ENCODE data around the gene DDX52.

DNA sequence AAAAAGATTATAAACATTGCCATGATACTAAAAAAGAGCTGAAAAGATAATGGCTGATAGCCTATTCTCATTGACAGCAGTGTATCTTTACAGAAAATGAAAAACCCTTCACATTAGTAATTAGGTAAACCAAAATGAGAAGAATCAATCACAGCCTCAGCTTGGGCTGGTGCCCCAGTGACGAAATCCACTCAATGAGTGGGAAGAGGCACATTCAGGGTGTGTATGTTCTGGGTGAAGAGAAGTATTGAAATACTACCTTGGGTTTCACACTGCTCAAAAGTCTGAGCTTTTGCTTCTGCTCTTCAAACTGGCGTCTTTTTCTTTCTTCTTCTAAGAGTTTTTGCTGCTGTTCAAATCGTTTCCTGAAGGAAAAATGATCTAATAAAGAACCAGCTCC, 58.2 kb downstream of the DDX52 start:
- TF ChIP-seq EZH2 (IDR thresholded peaks at IDR 0.05; ENCODE audit: low read depth, unreplicated experiment) (no peak), ZNF331 (CRISPR knock-in tag; IDR thresholded peaks at IDR 0.05; ENCODE audit: low read depth) (no peak), CREB1 (CRISPR knock-in tag; IDR thresholded peaks at IDR 0.05; ENCODE audit: low read depth) (no peak), EZH2phosphoT487 (IDR thresholded peaks at IDR 0.05; ENCODE audit: unreplicated experiment) (no peak), POLR2AphosphoS5 (IDR thresholded peaks at IDR 0.05; ENCODE audit: low read depth) (no peak), ZNF114 (CRISPR knock-in tag; IDR thresholded peaks at IDR 0.05) (no peak)
- TF ChIP-seq, protein P1, sequence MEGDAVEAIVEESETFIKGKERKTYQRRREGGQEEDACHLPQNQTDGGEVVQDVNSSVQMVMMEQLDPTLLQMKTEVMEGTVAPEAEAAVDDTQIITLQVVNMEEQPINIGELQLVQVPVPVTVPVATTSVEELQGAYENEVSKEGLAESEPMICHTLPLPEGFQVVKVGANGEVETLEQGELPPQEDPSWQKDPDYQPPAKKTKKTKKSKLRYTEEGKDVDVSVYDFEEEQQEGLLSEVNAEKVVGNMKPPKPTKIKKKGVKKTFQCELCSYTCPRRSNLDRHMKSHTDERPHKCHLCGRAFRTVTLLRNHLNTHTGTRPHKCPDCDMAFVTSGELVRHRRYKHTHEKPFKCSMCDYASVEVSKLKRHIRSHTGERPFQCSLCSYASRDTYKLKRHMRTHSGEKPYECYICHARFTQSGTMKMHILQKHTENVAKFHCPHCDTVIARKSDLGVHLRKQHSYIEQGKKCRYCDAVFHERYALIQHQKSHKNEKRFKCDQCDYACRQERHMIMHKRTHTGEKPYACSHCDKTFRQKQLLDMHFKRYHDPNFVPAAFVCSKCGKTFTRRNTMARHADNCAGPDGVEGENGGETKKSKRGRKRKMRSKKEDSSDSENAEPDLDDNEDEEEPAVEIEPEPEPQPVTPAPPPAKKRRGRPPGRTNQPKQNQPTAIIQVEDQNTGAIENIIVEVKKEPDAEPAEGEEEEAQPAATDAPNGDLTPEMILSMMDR (conservative IDR thresholded peaks at IDR 0.05; ENCODE audit: low read depth in 2 of 2) = no peak
- TF ChIP-seq, protein P2, sequence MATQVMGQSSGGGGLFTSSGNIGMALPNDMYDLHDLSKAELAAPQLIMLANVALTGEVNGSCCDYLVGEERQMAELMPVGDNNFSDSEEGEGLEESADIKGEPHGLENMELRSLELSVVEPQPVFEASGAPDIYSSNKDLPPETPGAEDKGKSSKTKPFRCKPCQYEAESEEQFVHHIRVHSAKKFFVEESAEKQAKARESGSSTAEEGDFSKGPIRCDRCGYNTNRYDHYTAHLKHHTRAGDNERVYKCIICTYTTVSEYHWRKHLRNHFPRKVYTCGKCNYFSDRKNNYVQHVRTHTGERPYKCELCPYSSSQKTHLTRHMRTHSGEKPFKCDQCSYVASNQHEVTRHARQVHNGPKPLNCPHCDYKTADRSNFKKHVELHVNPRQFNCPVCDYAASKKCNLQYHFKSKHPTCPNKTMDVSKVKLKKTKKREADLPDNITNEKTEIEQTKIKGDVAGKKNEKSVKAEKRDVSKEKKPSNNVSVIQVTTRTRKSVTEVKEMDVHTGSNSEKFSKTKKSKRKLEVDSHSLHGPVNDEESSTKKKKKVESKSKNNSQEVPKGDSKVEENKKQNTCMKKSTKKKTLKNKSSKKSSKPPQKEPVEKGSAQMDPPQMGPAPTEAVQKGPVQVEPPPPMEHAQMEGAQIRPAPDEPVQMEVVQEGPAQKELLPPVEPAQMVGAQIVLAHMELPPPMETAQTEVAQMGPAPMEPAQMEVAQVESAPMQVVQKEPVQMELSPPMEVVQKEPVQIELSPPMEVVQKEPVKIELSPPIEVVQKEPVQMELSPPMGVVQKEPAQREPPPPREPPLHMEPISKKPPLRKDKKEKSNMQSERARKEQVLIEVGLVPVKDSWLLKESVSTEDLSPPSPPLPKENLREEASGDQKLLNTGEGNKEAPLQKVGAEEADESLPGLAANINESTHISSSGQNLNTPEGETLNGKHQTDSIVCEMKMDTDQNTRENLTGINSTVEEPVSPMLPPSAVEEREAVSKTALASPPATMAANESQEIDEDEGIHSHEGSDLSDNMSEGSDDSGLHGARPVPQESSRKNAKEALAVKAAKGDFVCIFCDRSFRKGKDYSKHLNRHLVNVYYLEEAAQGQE (IDR thresholded peaks at IDR 0.05; ENCODE audit: unreplicated experiment) = no peak
- TF ChIP-seq, protein P3, sequence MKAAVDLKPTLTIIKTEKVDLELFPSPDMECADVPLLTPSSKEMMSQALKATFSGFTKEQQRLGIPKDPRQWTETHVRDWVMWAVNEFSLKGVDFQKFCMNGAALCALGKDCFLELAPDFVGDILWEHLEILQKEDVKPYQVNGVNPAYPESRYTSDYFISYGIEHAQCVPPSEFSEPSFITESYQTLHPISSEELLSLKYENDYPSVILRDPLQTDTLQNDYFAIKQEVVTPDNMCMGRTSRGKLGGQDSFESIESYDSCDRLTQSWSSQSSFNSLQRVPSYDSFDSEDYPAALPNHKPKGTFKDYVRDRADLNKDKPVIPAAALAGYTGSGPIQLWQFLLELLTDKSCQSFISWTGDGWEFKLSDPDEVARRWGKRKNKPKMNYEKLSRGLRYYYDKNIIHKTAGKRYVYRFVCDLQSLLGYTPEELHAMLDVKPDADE (IDR thresholded peaks at IDR 0.05) = no peak

Data from GM23338 (cell line).